SK-N-SH (cell line): ENCODE data around the gene LILRB5. TPM values are rescaled to one million over a fixed set of nuclear protein-coding genes. Genes with fewer than 3 reads are reported as not detected.

Source experiments
- CTCF ChIA-PET: fragments of 300-600, 350-600 bp; formaldehyde crosslinking; extraction: SDS; loops from one replicate; lab custom pipeline; 2021; lab: Yijun Ruan, JAX
- POLR2A ChIA-PET: fragments of 350-600 bp; sonication (Branson Sonifier 250); formaldehyde crosslinking; extraction: SDS; loops from one replicate; lab custom pipeline; 2020; ENCODE audit warnings: antibody characterized with exemption, inconsistent platforms; lab: Yijun Ruan, JAX
- DNase-seq: peaks from one replicate; pipeline ENCODE4 v3.0.0; 2012
- H2AFZ ChIP-seq: fragments of 200-600 bp; sonication (generic); 2 replicates; pipeline ENCODE4 v1.8.1; 2016; ENCODE audit warnings: antibody characterized with exemption, mild to moderate bottlenecking, low read depth
- H3F3A ChIP-seq: fragments of 200-600 bp; sonication (generic); replicated peaks from 2 replicates; pipeline ENCODE3; 2016; ENCODE audit warnings: antibody characterized with exemption, mild to moderate bottlenecking; ENCODE audit not compliant: insufficient read depth
- H3K27ac ChIP-seq, 2 experiments: fragments of 200-500 bp in 1 of 2; fragments of 200-600 bp in 1 of 2; sonication (Bioruptor generic) in 1 of 2; sonication (generic), shearing (Covaris generic) in 1 of 2; 2 replicates each; pipeline versions ENCODE4 v1.5.1 to v1.6.1; 2014 to 2016; ENCODE audit warnings: low read depth in 2 of 2, inconsistent platforms in 1 of 2, low read length in 1 of 2, mild to moderate bottlenecking in 1 of 2, mixed read lengths in 1 of 2
- H3K27me3 ChIP-seq: fragments of 200-600 bp; sonication (generic), shearing (Covaris generic); 2 replicates; pipeline ENCODE4 v1.6.1; 2016; ENCODE audit warnings: mixed run types; ENCODE audit not compliant: insufficient read depth
- H3K36me3 ChIP-seq, 2 experiments: fragments of 200-500 bp in 1 of 2; fragments of 200-600 bp in 1 of 2; sonication (Bioruptor generic) in 1 of 2; sonication (generic) in 1 of 2; replicated peaks in 1 of 2; 2 replicates each; pipeline versions ENCODE3 to v1.5.1; 2014 to 2016; ENCODE audit warnings: low read length in 1 of 2, mild to moderate bottlenecking in 1 of 2; ENCODE audit not compliant: insufficient read depth in 2 of 2, control insufficient read depth in 1 of 2
- H3K4me1 ChIP-seq, 2 experiments: fragments of 200-500 bp in 1 of 2; fragments of 200-600 bp in 1 of 2; sonication (Bioruptor generic) in 1 of 2; sonication (generic), shearing (Covaris generic) in 1 of 2; 2 replicates each; pipeline versions ENCODE4 v1.5.1 to v1.6.1; 2014 to 2016; ENCODE audit warnings: low read depth in 1 of 2, low read length in 1 of 2, mixed run types in 1 of 2; ENCODE audit not compliant: insufficient read depth in 2 of 2, control insufficient read depth in 1 of 2
- H3K4me2 ChIP-seq: fragments of 200-600 bp; sonication (generic), shearing (Covaris generic); 2 replicates; pipeline ENCODE4 v1.6.1; 2017; ENCODE audit warnings: mixed run types
- H3K4me3 ChIP-seq, 2 experiments: fragments of 200-500 bp in 1 of 2; fragments of 200-600 bp in 1 of 2; sonication (Bioruptor generic) in 1 of 2; sonication (generic), shearing (Covaris generic) in 1 of 2; 2 replicates each; pipeline versions ENCODE4 v1.5.1 to v1.8.1; 2014 to 2016; ENCODE audit warnings: low read depth in 2 of 2, inconsistent platforms in 1 of 2, low read length in 1 of 2, mild to moderate bottlenecking in 1 of 2, mixed read lengths in 1 of 2, moderate library complexity in 1 of 2
- H3K79me2 ChIP-seq: fragments of 200-600 bp; sonication (generic); 2 replicates; pipeline ENCODE4 v1.8.1; 2017; ENCODE audit warnings: mild to moderate bottlenecking; ENCODE audit not compliant: insufficient read depth
- H3K9ac ChIP-seq: fragments of 200-600 bp; sonication (generic); 2 replicates; pipeline ENCODE4 v1.6.1; 2017; ENCODE audit warnings: mixed run types
- H3K9me2 ChIP-seq: fragments of 200-600 bp; sonication (generic); 2 replicates; pipeline ENCODE4 v1.6.1; 2017; ENCODE audit warnings: mixed run types
- H3K9me3 ChIP-seq: fragments of 200-600 bp; sonication (generic); 2 replicates; pipeline ENCODE4 v1.6.1; 2017; ENCODE audit warnings: mixed run types, mild to moderate bottlenecking, moderate library complexity
- H4K20me1 ChIP-seq: fragments of 200-600 bp; sonication (generic); 2 replicates; pipeline ENCODE4 v1.6.1; 2017; ENCODE audit warnings: mild to moderate bottlenecking, mixed run types; ENCODE audit not compliant: insufficient read depth
- CHD2 ChIP-seq: fragments of 150-350 bp; IDR thresholded peaks from 2 replicates; pipeline ENCODE4 v1.6.1; 2018; ENCODE audit warnings: low read length; ENCODE audit not compliant: partially characterized antibody
- ELF1 ChIP-seq: IDR thresholded peaks from 2 replicates; pipeline ENCODE4 v1.4.0; 2012
- FOXJ3 ChIP-seq: sonication (generic); formaldehyde crosslinking; IDR thresholded peaks from 2 replicates; pipeline ENCODE4 v1.5.1; 2020; ENCODE audit warnings: mild to moderate bottlenecking, missing genetic modification reagents
- FOXM1 ChIP-seq: IDR thresholded peaks from 2 replicates; pipeline ENCODE4 v1.4.0; 2012; ENCODE audit warnings: low read depth, mild to moderate bottlenecking
- GABPA ChIP-seq: IDR thresholded peaks from 2 replicates; pipeline ENCODE4 v1.4.0; 2012; ENCODE audit warnings: low read depth, mild to moderate bottlenecking
- GATA2 ChIP-seq: sonication (generic); formaldehyde crosslinking; IDR thresholded peaks from 2 replicates; pipeline ENCODE4 v1.5.0; 2020; ENCODE audit warnings: mild to moderate bottlenecking, missing genetic modification reagents
- JUND ChIP-seq: IDR thresholded peaks from 2 replicates; pipeline ENCODE4 v1.4.0; 2012
- NRF1 ChIP-seq: IDR thresholded peaks from 2 replicates; pipeline ENCODE4 v1.6.1; 2012; ENCODE audit warnings: low read depth, mild to moderate bottlenecking, low read length
- POLR2AphosphoS5 ChIP-seq: IDR thresholded peaks from 2 replicates; pipeline ENCODE4 v1.6.1; 2012; ENCODE audit warnings: low read depth, low read length
- RAD21 ChIP-seq: IDR thresholded peaks from 2 replicates; pipeline ENCODE4 v1.6.1; 2012; ENCODE audit warnings: mild to moderate bottlenecking, low read length
- RFX5 ChIP-seq: IDR thresholded peaks from 2 replicates; pipeline ENCODE4 v1.6.1; 2012; ENCODE audit warnings: mild to moderate bottlenecking, improper control_type of control experiment, low read length
- SMC3 ChIP-seq: IDR thresholded peaks from 2 replicates; pipeline ENCODE4 v1.6.1; 2012; ENCODE audit warnings: low read depth, low read length, improper control_type of control experiment
- TCF12 ChIP-seq: IDR thresholded peaks from 2 replicates; pipeline ENCODE4 v1.4.0; 2012
- TEAD4 ChIP-seq: IDR thresholded peaks from 2 replicates; pipeline ENCODE4 v1.4.0; 2012; ENCODE audit warnings: mild to moderate bottlenecking, borderline replicate concordance; ENCODE audit not compliant: insufficient read depth
- YY1 ChIP-seq: IDR thresholded peaks from 2 replicates; pipeline ENCODE4 v1.4.0; 2012; ENCODE audit warnings: low read depth, mild to moderate bottlenecking
- WGBS: methylation state at CpG from one replicate; pipeline ENCODE4 v1.1.6; 2017; ENCODE audit warnings: low lambda C conversion rate; 5-methylcytosine and 5-hydroxymethylcytosine counted together
- polyA plus RNA-seq, 3 experiments: library from polyadenylated mRNA; depleted of rRNA; stranded (reverse); fragments of >200 nt; gene quantifications; 2 replicates each; pipeline ENCODE4 v1.2.3, GENCODE V29; 2012
- TF ChIP-seq, protein P1 (sequence below): IDR thresholded peaks from 2 replicates; pipeline ENCODE4; 2012
- TF ChIP-seq, protein P2 (sequence below): IDR thresholded peaks from 2 replicates; pipeline ENCODE4 v1.6.1; 2012; ENCODE audit warnings: mild to moderate bottlenecking, low read depth, low read length, moderate library complexity
- TF ChIP-seq, protein P3 (sequence below): IDR thresholded peaks from 2 replicates; pipeline ENCODE4 v1.4.0; 2012; ENCODE audit warnings: low read depth, borderline replicate concordance
- TF ChIP-seq, protein P4 (sequence below): fragments of 150-350 bp; IDR thresholded peaks from 2 replicates; pipeline ENCODE4 v1.6.1; 2016; ENCODE audit warnings: mild to moderate bottlenecking, low read depth, low read length
- TF ChIP-seq, protein P5 (sequence below): IDR thresholded peaks from 2 replicates; pipeline ENCODE4 v1.4.0; 2012; ENCODE audit warnings: low read depth

LILRB5 gene
- not detected in 2 replicates for polyA plus RNA-seq (2012; rRNA removed)
- not detected in 2 replicates for polyA plus RNA-seq (2012; cell fraction: cytosol; rRNA removed)
- polyA plus RNA-seq (2012; cell fraction: nucleus; rRNA removed), result not detected in 2 replicates

DNA sequence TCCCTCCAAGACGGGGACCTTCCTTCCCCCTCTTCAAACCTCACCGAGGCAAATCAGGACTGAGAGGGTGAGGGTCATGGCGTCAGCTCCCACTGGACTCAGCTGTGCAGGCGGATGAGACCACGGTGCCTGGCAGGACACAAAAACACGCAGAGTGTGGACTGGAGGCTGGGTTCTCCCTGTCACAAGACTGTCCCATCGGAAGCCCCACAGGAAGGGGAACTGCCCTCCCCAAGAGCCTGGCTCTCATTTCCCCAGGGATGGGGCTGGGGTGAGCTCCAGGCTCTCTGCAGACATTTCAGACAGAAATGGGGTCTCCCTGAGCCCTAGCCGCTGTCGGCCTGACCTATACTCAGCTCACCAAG lies at the start of gene LILRB5:
Gene LILRB5, minus strand, starts transcription at position 158 of the 365 bp plus-strand sequence. Its CDS starts 80 bp downstream, at position 78.
- Histone ChIP-seq H3K4me1 (no peaks in the 10 kb centered on the region), H4K20me1 (no peaks in the 10 kb centered on the region), H3F3A (no peaks in the 10 kb centered on the region), H3K27ac (no peak within 1 kb of the TSS), H3K9me2 (no peaks in the 10 kb centered on the region), H3K27me3 (peaks cover 94% of the 10 kb centered on the region), H3K9ac (no peak within 1 kb of the TSS), H3K4me3 (no peak within 1 kb of the TSS), H2AFZ (no peak within 1 kb of the TSS), H3K4me2 (no peak within 1 kb of the TSS), H3K36me3 (no peaks in the 10 kb centered on the region), H3K79me2 (no peaks in the 10 kb centered on the region), H3K9me3 (no peaks in the 10 kb centered on the region)
- no peak for DNase-seq
- ChIA-PET CTCF (interaction anchor here (2.1 kb wide), 1 partner anchor 9 kb away, joined by 14 read pairs; no protein-coding TSS in a partner anchor), POLR2A (no interaction called here)
- TF ChIP-seq CHD2, result no peak
- no peak for TF ChIP-seq RAD21
- no peak for TF ChIP-seq RFX5
- no peak for TF ChIP-seq FOXM1
- TF ChIP-seq, protein P1, sequence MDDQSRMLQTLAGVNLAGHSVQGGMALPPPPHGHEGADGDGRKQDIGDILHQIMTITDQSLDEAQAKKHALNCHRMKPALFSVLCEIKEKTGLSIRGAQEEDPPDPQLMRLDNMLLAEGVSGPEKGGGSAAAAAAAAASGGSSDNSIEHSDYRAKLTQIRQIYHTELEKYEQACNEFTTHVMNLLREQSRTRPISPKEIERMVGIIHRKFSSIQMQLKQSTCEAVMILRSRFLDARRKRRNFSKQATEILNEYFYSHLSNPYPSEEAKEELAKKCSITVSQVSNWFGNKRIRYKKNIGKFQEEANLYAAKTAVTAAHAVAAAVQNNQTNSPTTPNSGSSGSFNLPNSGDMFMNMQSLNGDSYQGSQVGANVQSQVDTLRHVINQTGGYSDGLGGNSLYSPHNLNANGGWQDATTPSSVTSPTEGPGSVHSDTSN, result no peak
- TF ChIP-seq SMC3, result no peak
- TF ChIP-seq, protein P2, sequence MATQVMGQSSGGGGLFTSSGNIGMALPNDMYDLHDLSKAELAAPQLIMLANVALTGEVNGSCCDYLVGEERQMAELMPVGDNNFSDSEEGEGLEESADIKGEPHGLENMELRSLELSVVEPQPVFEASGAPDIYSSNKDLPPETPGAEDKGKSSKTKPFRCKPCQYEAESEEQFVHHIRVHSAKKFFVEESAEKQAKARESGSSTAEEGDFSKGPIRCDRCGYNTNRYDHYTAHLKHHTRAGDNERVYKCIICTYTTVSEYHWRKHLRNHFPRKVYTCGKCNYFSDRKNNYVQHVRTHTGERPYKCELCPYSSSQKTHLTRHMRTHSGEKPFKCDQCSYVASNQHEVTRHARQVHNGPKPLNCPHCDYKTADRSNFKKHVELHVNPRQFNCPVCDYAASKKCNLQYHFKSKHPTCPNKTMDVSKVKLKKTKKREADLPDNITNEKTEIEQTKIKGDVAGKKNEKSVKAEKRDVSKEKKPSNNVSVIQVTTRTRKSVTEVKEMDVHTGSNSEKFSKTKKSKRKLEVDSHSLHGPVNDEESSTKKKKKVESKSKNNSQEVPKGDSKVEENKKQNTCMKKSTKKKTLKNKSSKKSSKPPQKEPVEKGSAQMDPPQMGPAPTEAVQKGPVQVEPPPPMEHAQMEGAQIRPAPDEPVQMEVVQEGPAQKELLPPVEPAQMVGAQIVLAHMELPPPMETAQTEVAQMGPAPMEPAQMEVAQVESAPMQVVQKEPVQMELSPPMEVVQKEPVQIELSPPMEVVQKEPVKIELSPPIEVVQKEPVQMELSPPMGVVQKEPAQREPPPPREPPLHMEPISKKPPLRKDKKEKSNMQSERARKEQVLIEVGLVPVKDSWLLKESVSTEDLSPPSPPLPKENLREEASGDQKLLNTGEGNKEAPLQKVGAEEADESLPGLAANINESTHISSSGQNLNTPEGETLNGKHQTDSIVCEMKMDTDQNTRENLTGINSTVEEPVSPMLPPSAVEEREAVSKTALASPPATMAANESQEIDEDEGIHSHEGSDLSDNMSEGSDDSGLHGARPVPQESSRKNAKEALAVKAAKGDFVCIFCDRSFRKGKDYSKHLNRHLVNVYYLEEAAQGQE, result no peak
- no peak for TF ChIP-seq YY1
- TF ChIP-seq, protein P3, sequence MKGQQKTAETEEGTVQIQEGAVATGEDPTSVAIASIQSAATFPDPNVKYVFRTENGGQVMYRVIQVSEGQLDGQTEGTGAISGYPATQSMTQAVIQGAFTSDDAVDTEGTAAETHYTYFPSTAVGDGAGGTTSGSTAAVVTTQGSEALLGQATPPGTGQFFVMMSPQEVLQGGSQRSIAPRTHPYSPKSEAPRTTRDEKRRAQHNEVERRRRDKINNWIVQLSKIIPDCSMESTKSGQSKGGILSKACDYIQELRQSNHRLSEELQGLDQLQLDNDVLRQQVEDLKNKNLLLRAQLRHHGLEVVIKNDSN, result no peak
- WGBS, result 0% methylated on average over 3 of the region's 9 CpGs

DNA sequence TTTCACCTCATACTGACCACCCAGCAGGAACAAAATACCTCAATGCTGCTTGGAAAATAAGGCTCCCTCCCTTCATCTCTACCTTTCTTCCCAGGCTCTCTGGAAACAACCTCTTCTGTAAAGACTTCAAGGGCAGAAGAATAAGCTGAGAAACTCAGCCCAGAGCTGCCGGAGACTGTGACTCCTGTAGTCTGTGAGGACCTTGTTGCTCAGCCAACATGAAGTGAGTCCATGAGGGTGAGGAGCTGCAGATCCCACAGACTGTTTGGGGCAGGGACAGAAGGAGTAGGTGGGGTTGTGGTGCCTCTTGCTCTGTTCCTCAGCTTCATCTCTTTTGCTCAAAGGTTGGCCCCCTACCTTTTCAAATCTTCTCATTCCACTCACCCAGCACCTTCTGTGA lies 48.1 kb upstream of the LILRB5 start:
- WGBS, result 0% methylated on average over 1 of the region's 1 CpG
- Histone ChIP-seq H3K36me3 (no peaks in the 10 kb centered on the region), H3K27me3 (peaks cover 20% of the 10 kb centered on the region; the same call in 1 of the 2 replicates), H3K4me2 (no peak overlapping the region), H3K9me3 (no peaks in the 10 kb centered on the region), H3K4me3 (no peak overlapping the region), H3K27ac (no peak overlapping the region), H3K9ac (no peak overlapping the region), H4K20me1 (no peaks in the 10 kb centered on the region), H2AFZ (no peak overlapping the region), H3K79me2 (no peaks in the 10 kb centered on the region), H3K9me2 (no peaks in the 10 kb centered on the region), H3F3A (no peaks in the 10 kb centered on the region), H3K4me1 (no peaks in the 10 kb centered on the region)
- ChIA-PET CTCF (no interaction called here), POLR2A (no interaction called here)
- no peak for DNase-seq
- TF ChIP-seq, protein P1, result no peak
- TF ChIP-seq, protein P4, sequence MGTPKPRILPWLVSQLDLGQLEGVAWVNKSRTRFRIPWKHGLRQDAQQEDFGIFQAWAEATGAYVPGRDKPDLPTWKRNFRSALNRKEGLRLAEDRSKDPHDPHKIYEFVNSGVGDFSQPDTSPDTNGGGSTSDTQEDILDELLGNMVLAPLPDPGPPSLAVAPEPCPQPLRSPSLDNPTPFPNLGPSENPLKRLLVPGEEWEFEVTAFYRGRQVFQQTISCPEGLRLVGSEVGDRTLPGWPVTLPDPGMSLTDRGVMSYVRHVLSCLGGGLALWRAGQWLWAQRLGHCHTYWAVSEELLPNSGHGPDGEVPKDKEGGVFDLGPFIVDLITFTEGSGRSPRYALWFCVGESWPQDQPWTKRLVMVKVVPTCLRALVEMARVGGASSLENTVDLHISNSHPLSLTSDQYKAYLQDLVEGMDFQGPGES, result no peak
- TF ChIP-seq FOXJ3, result no peak
- TF ChIP-seq TCF12, result no peak
- no peak for TF ChIP-seq ELF1
- TF ChIP-seq GATA2 (CRISPR knock-in tag), result no peak
- TF ChIP-seq POLR2AphosphoS5, result no peak
- TF ChIP-seq NRF1, result no peak
- TF ChIP-seq JUND, result no peak
- TF ChIP-seq, protein P5, sequence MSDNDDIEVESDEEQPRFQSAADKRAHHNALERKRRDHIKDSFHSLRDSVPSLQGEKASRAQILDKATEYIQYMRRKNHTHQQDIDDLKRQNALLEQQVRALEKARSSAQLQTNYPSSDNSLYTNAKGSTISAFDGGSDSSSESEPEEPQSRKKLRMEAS, result no peak
- TF ChIP-seq TEAD4, result no peak
- TF ChIP-seq YY1, result no peak
- TF ChIP-seq GABPA, result no peak
- TF ChIP-seq FOXM1, result no peak
